HG02610 (cell line): ENCODE data around the gene DGKA.
"Not testable (repeated sequence)": the region's sequence is repeated elsewhere in the genome, so short reads cannot be mapped to it uniquely, and the experiment has no call there.

Experiments used
- ATAC-seq: cut with Tn5 transposase; IDR thresholded peaks from one replicate; pipeline ENCODE4 v1.9.1; 2021; ENCODE audit warnings: mild to moderate bottlenecking, moderate library complexity; ENCODE audit not compliant: unreplicated experiment

DGKA gene

GRCh38 chr12:55965941-55966407 lies 35.0 kb downstream of the DGKA start, which contains the start of gene PMEL:
Gene PMEL, minus strand, starts transcription at chr12:55966042. Its CDS starts 31 bp downstream, at chr12:55966011.
- no peak for ATAC-seq

DNA sequence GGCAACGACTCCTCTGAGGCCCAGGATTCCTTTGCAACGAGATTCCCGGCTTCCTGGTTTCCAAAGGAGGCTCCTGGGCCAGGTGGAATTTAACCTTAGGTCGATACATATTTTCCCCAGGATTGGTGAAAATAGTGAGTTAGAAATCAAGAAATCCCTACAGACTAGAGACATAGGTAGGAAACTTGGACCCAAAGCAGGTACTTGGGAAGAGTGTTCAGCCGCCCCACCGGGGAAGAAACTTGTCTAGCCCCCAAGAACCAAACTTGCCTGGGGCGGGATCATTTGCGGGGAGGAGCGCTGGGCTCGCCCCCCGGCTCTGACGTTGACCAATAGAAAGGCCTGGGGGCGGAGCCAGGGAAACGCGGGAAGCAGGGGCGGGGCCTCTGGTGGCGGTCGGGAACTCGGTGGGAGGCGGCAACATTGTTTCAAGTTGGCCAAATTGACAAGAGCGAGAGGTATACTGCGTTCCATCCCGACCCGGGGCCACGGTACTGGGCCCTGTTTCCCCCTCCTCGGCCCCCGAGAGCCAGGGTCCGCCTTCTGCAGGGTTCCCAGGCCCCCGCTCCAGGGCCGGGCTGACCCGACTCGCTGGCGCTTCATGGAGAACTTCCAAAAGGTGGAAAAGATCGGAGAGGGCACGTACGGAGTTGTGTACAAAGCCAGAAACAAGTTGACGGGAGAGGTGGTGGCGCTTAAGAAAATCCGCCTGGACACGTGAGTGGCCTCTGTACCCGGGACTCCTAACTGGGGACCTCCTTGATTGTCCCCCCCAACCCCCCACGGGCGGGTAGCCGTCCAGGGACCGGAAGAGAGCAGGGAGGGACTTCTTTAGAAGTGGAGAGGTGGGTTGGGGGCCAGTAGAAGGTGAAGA lies 35.7 kb downstream of the DGKA start, which contains the start of gene CDK2:
Gene CDK2 (plus strand): TSS at position 423 of the 874 bp plus-strand sequence. CDS start 179 bp downstream, at position 602.
- ATAC-seq, result peak; percentile 97

DNA sequence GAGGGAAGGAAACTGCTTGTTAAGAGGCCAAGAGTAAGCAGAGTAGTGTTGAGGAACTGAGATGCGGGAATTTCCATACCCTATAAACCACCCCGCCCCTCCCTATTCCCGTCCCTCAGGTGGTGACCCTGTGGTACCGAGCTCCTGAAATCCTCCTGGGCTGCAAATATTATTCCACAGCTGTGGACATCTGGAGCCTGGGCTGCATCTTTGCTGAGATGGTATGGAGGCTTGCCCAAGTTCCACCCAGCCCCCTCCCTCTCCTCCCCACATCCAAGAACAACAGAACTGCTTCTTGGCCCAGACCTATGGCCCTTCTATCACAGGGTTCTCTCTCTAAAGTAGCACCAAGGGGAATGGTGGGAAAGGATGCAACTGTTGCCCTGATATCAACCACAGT lies 38.4 kb downstream of the DGKA start:
- ATAC-seq, result no peak

DNA sequence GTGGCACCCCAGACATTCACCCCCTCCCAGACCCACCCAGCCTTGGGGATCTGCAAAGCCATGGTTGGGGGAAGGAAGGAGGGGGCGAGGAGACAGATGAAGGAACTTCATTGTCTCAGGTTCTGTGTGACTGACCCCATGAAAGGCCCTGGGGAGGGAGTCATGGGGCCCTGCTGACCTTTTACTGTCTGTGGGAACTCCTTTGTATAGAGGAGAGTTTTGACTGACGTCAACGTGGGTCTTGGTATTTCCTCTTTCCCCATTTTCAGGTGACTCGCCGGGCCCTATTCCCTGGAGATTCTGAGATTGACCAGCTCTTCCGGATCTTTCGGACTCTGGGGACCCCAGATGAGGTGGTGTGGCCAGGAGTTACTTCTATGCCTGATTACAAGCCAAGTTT lies 39.8 kb downstream of the DGKA start:
- no peak for ATAC-seq

GRCh38 chr12:55972042-55972441 lies 41.1 kb downstream of the DGKA start:
- ATAC-seq, result no peak

DNA sequence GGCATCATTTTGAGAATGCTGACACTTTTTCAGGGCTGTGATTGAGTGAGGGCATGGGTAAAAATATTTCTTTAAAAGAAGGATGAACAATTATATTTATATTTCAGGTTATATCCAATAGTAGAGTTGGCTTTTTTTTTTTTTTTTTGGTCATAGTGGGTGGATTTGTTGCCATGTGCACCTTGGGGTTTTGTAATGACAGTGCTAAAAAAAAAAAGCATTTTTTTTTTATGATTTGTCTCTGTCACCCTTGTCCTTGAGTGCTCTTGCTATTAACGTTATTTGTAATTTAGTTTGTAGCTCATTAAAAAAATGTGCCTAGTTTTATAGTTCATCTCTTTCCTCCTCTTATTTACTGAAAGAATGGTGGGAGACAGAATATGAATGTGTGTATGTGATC lies 41.5 kb downstream of the DGKA start:
- ATAC-seq, result no peak

DNA sequence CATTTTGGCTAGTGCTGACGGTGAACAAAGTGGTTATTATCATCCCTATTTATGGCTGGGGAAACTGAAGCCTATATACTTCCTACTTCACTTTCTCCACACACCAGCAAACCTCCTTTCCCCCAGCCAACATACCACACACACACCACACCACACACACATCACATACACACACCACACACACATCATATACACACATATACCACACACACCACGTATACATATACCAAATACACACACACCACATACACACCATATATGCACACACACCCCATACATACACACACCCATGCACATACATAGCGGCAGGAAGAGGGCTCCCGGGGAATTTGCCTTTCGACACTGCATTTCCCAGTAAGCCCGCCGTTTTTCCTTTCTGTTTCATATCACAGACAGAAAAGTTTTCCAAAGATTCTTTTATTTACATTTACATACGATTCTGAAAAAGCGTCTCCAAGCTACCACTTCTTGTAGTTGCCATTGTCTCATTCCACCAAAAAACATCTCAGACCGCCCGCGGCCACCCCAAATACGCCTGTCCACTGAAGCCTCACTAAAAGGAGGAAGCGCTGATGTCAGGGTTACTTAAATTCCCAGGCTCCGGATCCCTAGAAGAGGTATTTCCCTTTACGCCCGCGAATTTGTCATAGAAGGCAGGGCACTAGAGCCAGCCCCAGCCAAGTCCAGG lies 42.1 kb downstream of the DGKA start:
- no peak for ATAC-seq

DNA sequence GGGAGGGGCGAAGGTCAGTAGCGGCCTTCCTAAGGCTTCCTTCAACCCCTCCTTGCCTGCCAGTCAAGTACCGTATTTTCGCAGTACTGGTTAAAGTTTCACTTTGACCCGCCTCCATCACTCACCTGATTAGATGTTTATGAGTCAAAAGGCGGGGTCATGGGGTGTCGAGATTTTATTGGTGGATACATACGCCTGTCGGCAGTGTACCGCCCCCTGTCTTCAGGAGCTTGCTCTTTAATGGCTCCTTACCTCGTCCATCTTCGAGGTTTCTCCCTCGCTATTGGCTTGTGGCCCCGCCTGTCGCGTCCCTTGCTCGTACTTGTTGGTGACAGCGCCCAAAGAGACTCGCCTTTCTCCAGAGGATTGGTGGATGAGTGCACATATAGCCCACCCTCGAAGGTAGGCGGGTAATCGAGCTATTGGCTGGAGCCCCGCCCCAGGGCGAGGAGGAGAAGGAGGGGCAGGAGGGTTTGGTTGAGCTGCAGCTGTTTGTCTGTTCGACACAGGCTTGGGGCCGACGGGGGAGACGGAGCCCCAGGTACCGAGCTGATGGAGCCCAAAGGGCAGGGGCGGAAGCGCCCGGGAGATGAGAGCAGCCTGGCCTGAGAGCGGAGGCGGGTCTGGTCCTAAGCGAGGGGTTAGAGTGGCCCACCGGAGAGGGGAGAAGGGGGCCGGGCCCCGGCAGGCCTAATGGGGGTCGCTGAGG lies 42.8 kb downstream of the DGKA start, which contains the start of gene RAB5B:
Gene RAB5B (plus strand): TSS at position 480 of the 709 bp plus-strand sequence. CDS start 12,883 bp downstream, outside the sequence.
- ATAC-seq, result peak; percentile 94

GRCh38 chr12:55974308-55974730 lies 43.4 kb downstream of the DGKA start:
- peak; percentile 11 for ATAC-seq

- ATAC-seq, result no peak
Measured at GRCh38 chr12:55978393-55978792, 47.4 kb downstream of the DGKA start.

DNA sequence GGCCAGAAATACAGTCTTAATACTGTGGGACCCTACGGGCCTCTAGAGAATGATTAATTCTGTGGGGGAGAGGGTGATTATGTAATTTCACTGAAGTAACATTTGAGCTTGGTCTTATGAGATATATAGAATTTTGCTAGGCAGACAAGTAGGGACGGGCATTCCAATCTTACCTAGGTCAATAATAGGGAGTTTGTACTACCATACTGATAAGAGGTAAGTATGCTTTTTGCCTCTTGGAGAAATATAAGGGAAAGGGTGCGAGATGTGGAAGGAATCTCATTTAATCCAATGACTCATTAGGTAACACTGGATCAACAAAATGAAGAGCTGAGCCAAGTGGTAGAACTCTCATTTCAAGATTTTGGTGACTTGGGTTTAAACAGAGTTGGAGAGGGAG lies 48.1 kb downstream of the DGKA start:
- ATAC-seq, result no peak

- ATAC-seq, result not testable (repeated sequence)
Measured at GRCh38 chr12:55981882-55982281, 50.9 kb downstream of the DGKA start.

DNA sequence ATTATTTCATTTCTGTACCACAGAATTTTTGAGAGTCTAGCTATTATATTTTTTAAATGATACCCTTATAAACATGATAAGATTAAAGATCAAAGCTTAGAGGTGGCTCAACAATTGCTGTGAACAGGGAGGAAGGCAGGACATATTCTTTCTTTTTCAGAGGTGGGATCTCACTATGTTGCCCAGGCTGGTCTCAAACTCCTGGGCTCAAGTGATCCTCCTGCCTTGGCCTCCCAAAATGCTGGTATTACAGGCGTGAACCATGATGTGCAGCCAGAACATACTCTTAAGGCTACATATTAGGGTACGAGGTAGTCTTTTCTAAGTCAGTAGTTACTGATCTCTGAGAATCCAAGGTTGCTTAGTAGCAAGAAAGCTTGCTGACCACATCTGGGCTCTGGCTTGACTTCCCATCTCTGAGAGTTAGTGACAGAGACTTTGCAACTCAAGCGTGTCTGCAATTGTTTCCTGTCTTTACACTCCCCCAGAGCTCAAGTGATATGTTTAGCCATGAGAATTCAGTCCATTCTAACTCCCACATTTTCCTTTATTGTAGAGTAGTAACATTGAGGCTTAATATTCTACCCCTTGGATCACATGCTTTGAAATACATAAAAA lies 51.5 kb downstream of the DGKA start:
- peak; percentile 85 for ATAC-seq

DNA sequence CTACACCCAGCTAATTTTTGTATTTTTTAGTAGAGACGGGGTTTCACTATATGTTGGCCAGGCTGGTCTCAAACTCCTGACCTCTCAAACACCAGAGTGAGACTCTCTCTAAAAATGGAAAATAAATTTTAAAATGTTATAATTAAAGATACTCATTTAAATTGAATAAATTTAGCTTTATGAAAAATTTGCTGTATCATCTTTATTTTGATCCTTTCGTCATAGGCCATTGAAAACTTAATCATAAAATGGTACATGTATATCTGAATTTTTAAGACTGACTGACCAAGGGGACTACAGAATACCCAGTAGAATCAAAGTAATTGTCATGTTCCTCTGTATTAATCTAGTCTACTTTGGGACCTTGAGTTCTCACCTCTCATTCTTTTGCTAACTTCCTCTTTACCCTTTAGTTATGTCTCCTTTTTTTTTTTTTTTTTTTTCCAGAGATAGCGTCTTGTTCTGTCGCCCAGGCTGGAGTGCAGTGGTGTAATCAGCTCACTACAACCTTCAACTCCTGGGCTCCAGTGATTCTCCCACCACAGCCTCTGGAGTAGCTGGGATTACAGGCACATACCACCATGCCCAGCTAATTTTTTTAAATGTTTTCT lies 52.4 kb downstream of the DGKA start:
- ATAC-seq, result no peak

GRCh38 chr12:55984861-55985260 lies 53.9 kb downstream of the DGKA start:
- ATAC-seq, result no peak

DNA sequence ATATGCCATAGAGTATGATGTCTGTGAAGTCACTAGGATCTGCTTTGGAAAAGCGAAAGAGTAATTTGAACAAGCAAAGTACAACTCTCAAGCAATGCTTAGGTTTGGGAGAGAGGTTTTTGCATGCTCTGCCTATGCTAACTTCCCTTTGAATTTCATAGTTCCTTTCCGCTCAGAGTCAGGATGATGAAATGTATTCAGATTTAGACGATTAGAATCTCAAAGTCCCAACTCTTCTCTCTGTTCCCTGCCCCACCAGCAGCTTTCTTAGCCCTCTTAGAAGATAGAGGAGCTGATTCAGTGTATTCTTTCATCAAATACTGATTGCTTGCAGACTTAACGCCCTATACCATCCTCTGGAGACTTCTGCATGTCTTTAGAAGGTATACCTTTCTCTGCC lies 54.4 kb downstream of the DGKA start:
- ATAC-seq, result no peak

GRCh38 chr12:55985976-55986375 lies 55.0 kb downstream of the DGKA start:
- not testable (repeated sequence) for ATAC-seq

GRCh38 chr12:55991110-55991509 lies 60.1 kb downstream of the DGKA start:
- no peak for ATAC-seq

- ATAC-seq, result no peak
Measured at GRCh38 chr12:55993230-55993853, 62.4 kb downstream of the DGKA start.

DNA sequence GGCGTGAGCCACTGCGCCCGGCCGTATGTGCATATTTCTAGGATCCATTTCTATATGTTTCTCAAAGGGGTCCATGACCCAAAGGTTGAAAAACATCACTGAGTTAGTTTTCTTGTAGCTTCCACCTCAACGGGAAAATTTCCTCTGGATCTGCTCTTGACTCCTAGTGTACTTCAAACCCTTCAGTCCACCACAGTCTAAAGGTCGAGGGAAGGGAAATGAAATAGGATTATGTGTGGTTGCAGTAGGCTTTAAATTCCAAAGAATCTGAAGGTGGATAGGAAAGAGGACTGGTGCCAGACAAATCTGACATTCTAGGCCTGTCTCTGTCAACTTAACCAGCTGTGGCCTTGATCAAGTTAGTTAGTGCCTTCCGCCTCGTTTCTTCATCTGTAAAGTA lies 64.4 kb downstream of the DGKA start:
- ATAC-seq, result no peak
